Liver (tissue), 9 donors: ENCODE measurements around the gene PIEZO2. TPM values are rescaled to one million over a fixed set of nuclear protein-coding genes. Genes with fewer than 3 reads are reported as not detected.

ENCODE experiments used
- DNase-seq: peaks from one replicate; pipeline ENCODE4 v3.0.0-alpha.2; 2017; ENCODE audit warnings: low spot score
- H3K27ac ChIP-seq, 2 donors: one replicate each; pipeline ENCODE4 v1.7.0; 2013; ENCODE audit warnings: inconsistent platforms in 2 of 2, low read length in 2 of 2, control low read depth in 1 of 2, low read depth in 1 of 2, mild to moderate bottlenecking in 1 of 2
- H3K27me3 ChIP-seq, 4 donors: one replicate each; pipeline versions ENCODE4 v1.6.1 to v1.7.0; 2013; ENCODE audit warnings: low read length in 3 of 4, inconsistent platforms in 1 of 4, mild to moderate bottlenecking in 1 of 4, moderate library complexity in 1 of 4; ENCODE audit not compliant: control insufficient read depth in 4 of 4, insufficient read depth in 4 of 4
- H3K36me3 ChIP-seq, 4 donors: one replicate each; pipeline versions ENCODE4 v1.6.1 to v1.7.0; 2013; ENCODE audit warnings: low read length in 3 of 4, mild to moderate bottlenecking in 3 of 4, low read depth in 1 of 4, moderate library complexity in 1 of 4; ENCODE audit not compliant: control insufficient read depth in 4 of 4, insufficient read depth in 3 of 4
- H3K4me1 ChIP-seq, 4 donors: one replicate each; pipeline versions ENCODE4 v1.6.1 to v1.7.0; 2013; ENCODE audit warnings: low read length in 3 of 4, mild to moderate bottlenecking in 3 of 4, moderate library complexity in 1 of 4; ENCODE audit not compliant: control insufficient read depth in 4 of 4, insufficient read depth in 4 of 4
- H3K4me3 ChIP-seq, 3 donors: one replicate each; pipeline versions ENCODE4 v1.6.1 to v1.7.0; 2013; ENCODE audit warnings: low read length in 3 of 3, control low read depth in 1 of 3, low read depth in 1 of 3, mild to moderate bottlenecking in 1 of 3
- H3K9ac ChIP-seq, 2 donors: one replicate each; pipeline ENCODE4 v1.7.0; 2013; ENCODE audit warnings: low read length in 2 of 2, mild to moderate bottlenecking in 2 of 2, moderate library complexity in 2 of 2, control low read depth in 1 of 2, low read depth in 1 of 2
- H3K9me3 ChIP-seq, 4 donors: one replicate each; pipeline versions ENCODE4 v1.6.1 to v1.7.0; 2013; ENCODE audit warnings: low read length in 3 of 4; ENCODE audit not compliant: control insufficient read depth in 4 of 4
- ATF3 ChIP-seq: IDR thresholded peaks from 2 replicates; pipeline ENCODE4 v1.6.1; 2016; ENCODE audit warnings: antibody characterized with exemption
- CTCF ChIP-seq: fragments of 150-350 bp; IDR thresholded peaks from 2 replicates; pipeline ENCODE4 v1.5.1; 2017; ENCODE audit warnings: improper control_type of control experiment, low read depth, low read length; ENCODE audit not compliant: missing input control
- EGR1 ChIP-seq, 2 donors: IDR thresholded peaks; 2 replicates each; pipeline ENCODE4 v1.6.1; 2016 to 2018; ENCODE audit warnings: antibody characterized with exemption in 2 of 2, low read depth in 2 of 2
- FOXA1 ChIP-seq: IDR thresholded peaks from 2 replicates; pipeline ENCODE4 v1.6.1; 2016; ENCODE audit warnings: antibody characterized with exemption
- FOXA2 ChIP-seq: IDR thresholded peaks from 2 replicates; pipeline ENCODE4 v1.6.1; 2016; ENCODE audit warnings: antibody characterized with exemption
- GABPA ChIP-seq, 2 donors: IDR thresholded peaks in 1 of 2; conservative IDR thresholded peaks in 1 of 2; 2 replicates each; pipeline ENCODE4 v1.6.1; 2016; ENCODE audit warnings: antibody characterized with exemption in 2 of 2, mild to moderate bottlenecking in 1 of 2, moderate library complexity in 1 of 2
- HNF4A ChIP-seq, 2 donors: conservative IDR thresholded peaks; 2 replicates each; pipeline ENCODE4 v1.6.1; 2016; ENCODE audit warnings: antibody characterized with exemption in 2 of 2, mild to moderate bottlenecking in 2 of 2
- HNF4G ChIP-seq: IDR thresholded peaks from 2 replicates; pipeline ENCODE4 v1.6.1; 2016; ENCODE audit warnings: antibody characterized with exemption
- JUND ChIP-seq, 2 donors: IDR thresholded peaks; 2 replicates each; pipeline ENCODE4 v1.6.1; 2016; ENCODE audit warnings: antibody characterized with exemption in 2 of 2
- MAX ChIP-seq: IDR thresholded peaks from 2 replicates; pipeline ENCODE4 v1.6.1; 2016; ENCODE audit warnings: antibody characterized with exemption
- NR2F2 ChIP-seq: IDR thresholded peaks from 2 replicates; pipeline ENCODE4 v1.6.1; 2016; ENCODE audit warnings: antibody characterized with exemption
- RAD21 ChIP-seq, 2 donors: IDR thresholded peaks; 2 replicates each; pipeline ENCODE4 v1.6.1; 2016; ENCODE audit warnings: antibody characterized with exemption in 2 of 2, mild to moderate bottlenecking in 2 of 2
- REST ChIP-seq: IDR thresholded peaks from 2 replicates; pipeline ENCODE4 v1.6.1; 2016; ENCODE audit warnings: antibody characterized with exemption, mild to moderate bottlenecking
- RXRA ChIP-seq, 2 donors: IDR thresholded peaks; 2 replicates each; pipeline ENCODE4 v1.6.1; 2017 to 2018; ENCODE audit warnings: antibody characterized with exemption in 2 of 2, mild to moderate bottlenecking in 1 of 2
- SP1 ChIP-seq: IDR thresholded peaks from 2 replicates; pipeline ENCODE4 v1.6.1; 2018; ENCODE audit warnings: antibody characterized with exemption, mild to moderate bottlenecking
- TAF1 ChIP-seq: conservative IDR thresholded peaks from 2 replicates; pipeline ENCODE4 v1.6.1; 2016; ENCODE audit warnings: antibody characterized with exemption, mild to moderate bottlenecking
- YY1 ChIP-seq: IDR thresholded peaks from 2 replicates; pipeline ENCODE4 v1.6.1; 2016; ENCODE audit warnings: antibody characterized with exemption, mild to moderate bottlenecking
- ZBTB33 ChIP-seq: IDR thresholded peaks from 2 replicates; pipeline ENCODE4 v1.6.1; 2016; ENCODE audit warnings: antibody characterized with exemption
- WGBS: extraction: QIAGEN DNeasy Blood & Tissue Kit; methylation state at CpG from one replicate; pipeline ENCODE4 v1.1.7; 2013; 5-methylcytosine and 5-hydroxymethylcytosine counted together
- polyA plus RNA-seq, 2 donors: library from polyadenylated mRNA; stranded (reverse) in 1 of 2; unstranded in 1 of 2; fragments of 200-250 nt in 1 of 2; fragments of >200 nt in 1 of 2; fragmentation: Nextera tagmentation in 1 of 2; extraction: Ambion mirVana in 1 of 2; gene quantifications; one replicate each; pipeline versions ENCODE4 v1.2.1 to v1.2.3, GENCODE V29; 2013 to 2015
- total RNA-seq, 2 donors: library from RNA; depleted of rRNA; stranded (reverse); fragments of >200 nt; gene quantifications; one replicate each; pipeline ENCODE4 v1.2.3, GENCODE V29; 2014
- donor health status: healthy.
- donor health status: healthy.
- donor health status: healthy.
- donor health status: healthy.
- donor health status: healthy.

PIEZO2 gene
- total and polyA plus RNA-seq, 4 donors: 1.1 to 12.3 (median 4.8) TPM

- Histone ChIP-seq H3K9ac (no peak overlapping the region), H3K4me1 (peaks cover 3 to 13% (median 7%) of the 10 kb centered on the region in 4 donors), H3K4me3 (no peak overlapping the region), H3K9me3 (no peaks in the 10 kb centered on the region), H3K27ac (peak overlapping the region in 1 of 2 donors; percentile 22), H3K36me3 (no peaks in the 10 kb centered on the region), H3K27me3 (no peaks in the 10 kb centered on the region)
- DNase-seq: no peak
- TF ChIP-seq NR2F2 (no peak), HNF4G (no peak), TAF1 (no peak), SP1 (no peak), ZBTB33 (no peak), FOXA1 (no peak), ATF3 (no peak), CTCF (no peak), MAX (no peak), JUND (IDR thresholded peaks at IDR 0.05) (no peak), REST (no peak), HNF4A (conservative IDR thresholded peaks at IDR 0.05) (no peak), RXRA (IDR thresholded peaks at IDR 0.05) (no peak), YY1 (no peak)
- 68% methylated on average over 3 of the region's 3 CpGs for WGBS
Measured at GRCh38 chr18:11035814-11036495, 113.4 kb downstream of the PIEZO2 start.

- no peak for DNase-seq
- no peaks in the 10 kb centered on the region for H3K9me3 ChIP-seq
- H3K27me3 ChIP-seq: no peaks in the 10 kb centered on the region
- H3K4me1 ChIP-seq: peaks cover 3 to 10% (median 7%) of the 10 kb centered on the region in 4 donors
- TF ChIP-seq MAX (no peak), FOXA1 (no peak), EGR1 (IDR thresholded peaks at IDR 0.05; ENCODE audit: low read depth in 2 of 2) (no peak), HNF4A (conservative IDR thresholded peaks at IDR 0.05) (no peak), YY1 (no peak), GABPA (IDR thresholded peaks at IDR 0.05 in 1 of 2, conservative IDR thresholded peaks at IDR 0.05 in 1 of 2) (no peak), FOXA2 (no peak), ZBTB33 (no peak), NR2F2 (no peak), CTCF (no peak), TAF1 (no peak), JUND (IDR thresholded peaks at IDR 0.05) (no peak), RAD21 (IDR thresholded peaks at IDR 0.05) (no peak)
- no peak overlapping the region for H3K4me3 ChIP-seq
- peak overlapping the region in 1 of 2 donors; percentile 22 for H3K27ac ChIP-seq
- H3K36me3 ChIP-seq: no peaks in the 10 kb centered on the region
- H3K9ac ChIP-seq: no peak overlapping the region
- WGBS: 89% methylated on average over 2 of the region's 2 CpGs
Measured at GRCh38 chr18:11035376-11035775, 114.0 kb downstream of the PIEZO2 start.
